SIG-M5 treated with dmso at 0.1 percent for 504 hours (cell line): ENCODE measurements around the gene EMX2.
A peak's percentile ranks its signal among the peaks of the same experiment; 100 is the strongest.
"Not testable (repeated sequence)": the region's sequence is repeated elsewhere in the genome, so short reads cannot be mapped to it uniquely, and the experiment has no call there.

ENCODE experiments used
- DNase-seq: peaks from one replicate; lab custom pipeline; 2025; ENCODE audit not compliant: unreplicated experiment; lab: John Stamatoyannopoulos, UW

Gene EMX2

GRCh38 chr10:117556356-117556755, 13.8 kb downstream of the EMX2 start:
- no peak for DNase-seq

- no peak for DNase-seq
These were observed 17.2 kb downstream of the EMX2 start for GRCh38 chr10:117559712-117560111.

- no peak for DNase-seq
These were observed 18.4 kb downstream of the EMX2 start for GRCh38 chr10:117560942-117561341.

- DNase-seq = no peak
These were observed 19.7 kb downstream of the EMX2 start for GRCh38 chr10:117562220-117562619.

GRCh38 chr10:117562896-117563737, 20.6 kb downstream of the EMX2 start:
- DNase-seq = no peak

- DNase-seq = no peak
These were observed 21.2 kb downstream of the EMX2 start for GRCh38 chr10:117563780-117564179.

GRCh38 chr10:117565068-117565467, 22.5 kb downstream of the EMX2 start:
- no peak for DNase-seq

GRCh38 chr10:117568334-117568733, 25.8 kb downstream of the EMX2 start:
- DNase-seq = no peak

- no peak for DNase-seq
These were observed 27.3 kb downstream of the EMX2 start for GRCh38 chr10:117569610-117570390.

- no peak for DNase-seq
These were observed 28.3 kb downstream of the EMX2 start for GRCh38 chr10:117570880-117571279.

- DNase-seq = no peak
These were observed 32.1 kb downstream of the EMX2 start for GRCh38 chr10:117574498-117575146.

- DNase-seq = no peak
These were observed 35.9 kb downstream of the EMX2 start for GRCh38 chr10:117578490-117578889.

GRCh38 chr10:117578999-117579590, 36.5 kb downstream of the EMX2 start:
- no peak for DNase-seq

GRCh38 chr10:117581961-117582360, 39.4 kb downstream of the EMX2 start:
- no peak for DNase-seq

- not testable (repeated sequence) for DNase-seq
These were observed 42.3 kb downstream of the EMX2 start for GRCh38 chr10:117584831-117585230.

- no peak for DNase-seq
These were observed 44.5 kb downstream of the EMX2 start for GRCh38 chr10:117587036-117587435.

GRCh38 chr10:117590101-117590875, 47.7 kb downstream of the EMX2 start:
- no peak for DNase-seq

- DNase-seq = no peak
These were observed 48.5 kb downstream of the EMX2 start for GRCh38 chr10:117591043-117591442.

GRCh38 chr10:117594722-117595121, 52.2 kb downstream of the EMX2 start:
- no peak for DNase-seq

- peak; percentile 0 for DNase-seq
These were observed 54.2 kb downstream of the EMX2 start for GRCh38 chr10:117596706-117597105.

GRCh38 chr10:117597216-117597615, 54.7 kb downstream of the EMX2 start:
- DNase-seq = no peak
